Astrocyte (in vitro differentiated cells and primary cell): ENCODE data around the gene FRG2. TPM values are rescaled to one million over a fixed set of nuclear protein-coding genes. Genes with fewer than 3 reads are reported as not detected.
"Not testable (repeated sequence)": the region's sequence is repeated elsewhere in the genome, so short reads cannot be mapped to it uniquely, and the experiment has no call there.

ENCODE experiments used
- DNase-seq: peaks from one replicate; pipeline ENCODE4 v3.0.0-alpha.2; 2010; ENCODE audit warnings: low read depth
- FAIRE-seq: peaks from 2 replicates; lab custom pipeline; 2011; peaks lifted over from hg19 to GRCh38; lab: Jason Lieb, UNC
- H2AFZ ChIP-seq: 2 replicates; pipeline ENCODE4 v1.6.0; 2012; ENCODE audit warnings: low read depth, low read length, inconsistent platforms
- H3K27ac ChIP-seq: 2 replicates; pipeline ENCODE4 v1.5.1; 2011; ENCODE audit warnings: low read depth, low read length, inconsistent platforms
- H3K27me3 ChIP-seq: 2 replicates; pipeline ENCODE4 v1.6.0; 2011; ENCODE audit warnings: low read length, inconsistent platforms; ENCODE audit not compliant: insufficient read depth
- H3K36me3 ChIP-seq: 2 replicates; pipeline ENCODE4 v1.5.1; 2011; ENCODE audit warnings: low read length, inconsistent platforms; ENCODE audit not compliant: insufficient read depth
- H3K4me1 ChIP-seq: 2 replicates; pipeline ENCODE4 v1.5.1; 2011; ENCODE audit warnings: low read length, inconsistent platforms; ENCODE audit not compliant: insufficient read depth
- H3K4me2 ChIP-seq: 2 replicates; pipeline ENCODE4 v1.6.0; 2012; ENCODE audit warnings: low read length, inconsistent platforms
- H3K4me3 ChIP-seq: 2 replicates; pipeline ENCODE4 v1.5.1; 2011; ENCODE audit warnings: low read depth, mild to moderate bottlenecking, low read length, inconsistent platforms; ENCODE audit not compliant: insufficient read depth
- H3K79me2 ChIP-seq: 2 replicates; pipeline ENCODE4 v1.6.0; 2012; ENCODE audit warnings: mild to moderate bottlenecking, low read length, inconsistent platforms; ENCODE audit not compliant: insufficient read depth
- H3K9ac ChIP-seq: 2 replicates; pipeline ENCODE4 v1.6.0; 2012; ENCODE audit warnings: mild to moderate bottlenecking, low read length, inconsistent platforms
- H3K9me3 ChIP-seq: 2 replicates; pipeline ENCODE4 v1.5.1; 2012; ENCODE audit warnings: low read depth, mild to moderate bottlenecking, low read length, inconsistent platforms; ENCODE audit not compliant: insufficient read depth
- H4K20me1 ChIP-seq: 2 replicates; pipeline ENCODE4 v1.6.0; 2012; ENCODE audit warnings: low read length, inconsistent platforms; ENCODE audit not compliant: insufficient read depth
- H3K27ac Mint-ChIP-seq: one replicate; pipeline ENCODE4 v1.8.0; 2021; ENCODE audit warnings: mild to moderate bottlenecking, mixed read lengths; ENCODE audit not compliant: unreplicated experiment
- H3K27me3 Mint-ChIP-seq: one replicate; pipeline ENCODE4 v1.8.0; 2021; ENCODE audit warnings: low read depth, mixed read lengths; ENCODE audit not compliant: unreplicated experiment
- H3K36me3 Mint-ChIP-seq: one replicate; pipeline ENCODE4 v1.8.0; 2021; ENCODE audit warnings: low read depth, mixed read lengths; ENCODE audit not compliant: unreplicated experiment
- H3K4me1 Mint-ChIP-seq: one replicate; pipeline ENCODE4 v1.8.0; 2021; ENCODE audit warnings: low read depth, mixed read lengths; ENCODE audit not compliant: unreplicated experiment
- H3K4me3 Mint-ChIP-seq: one replicate; pipeline ENCODE4 v1.8.0; 2021; ENCODE audit warnings: mild to moderate bottlenecking, moderate library complexity, mixed read lengths; ENCODE audit not compliant: unreplicated experiment
- H3K9me3 Mint-ChIP-seq: one replicate; pipeline ENCODE4 v1.8.0; 2021; ENCODE audit warnings: mild to moderate bottlenecking, mixed read lengths; ENCODE audit not compliant: unreplicated experiment
- EZH2 ChIP-seq: IDR thresholded peaks from 2 replicates; pipeline ENCODE4 v1.6.1; 2012; ENCODE audit warnings: mild to moderate bottlenecking, low read length, inconsistent platforms; ENCODE audit not compliant: insufficient read depth
- total RNA-seq: library from RNA; stranded (reverse); gene quantifications from 2 replicates; pipeline ENCODE4 v1.2.1, GENCODE V29; 2021
- TF ChIP-seq, protein P1 (sequence below): IDR thresholded peaks from 2 replicates; pipeline ENCODE4 v1.5.1; 2011; ENCODE audit warnings: low read depth, mild to moderate bottlenecking, inconsistent platforms, low read length, moderate library complexity; ENCODE audit not compliant: insufficient read depth

The FRG2 gene
- total RNA-seq, 1 donor from 2014 or later: not detected

DNA sequence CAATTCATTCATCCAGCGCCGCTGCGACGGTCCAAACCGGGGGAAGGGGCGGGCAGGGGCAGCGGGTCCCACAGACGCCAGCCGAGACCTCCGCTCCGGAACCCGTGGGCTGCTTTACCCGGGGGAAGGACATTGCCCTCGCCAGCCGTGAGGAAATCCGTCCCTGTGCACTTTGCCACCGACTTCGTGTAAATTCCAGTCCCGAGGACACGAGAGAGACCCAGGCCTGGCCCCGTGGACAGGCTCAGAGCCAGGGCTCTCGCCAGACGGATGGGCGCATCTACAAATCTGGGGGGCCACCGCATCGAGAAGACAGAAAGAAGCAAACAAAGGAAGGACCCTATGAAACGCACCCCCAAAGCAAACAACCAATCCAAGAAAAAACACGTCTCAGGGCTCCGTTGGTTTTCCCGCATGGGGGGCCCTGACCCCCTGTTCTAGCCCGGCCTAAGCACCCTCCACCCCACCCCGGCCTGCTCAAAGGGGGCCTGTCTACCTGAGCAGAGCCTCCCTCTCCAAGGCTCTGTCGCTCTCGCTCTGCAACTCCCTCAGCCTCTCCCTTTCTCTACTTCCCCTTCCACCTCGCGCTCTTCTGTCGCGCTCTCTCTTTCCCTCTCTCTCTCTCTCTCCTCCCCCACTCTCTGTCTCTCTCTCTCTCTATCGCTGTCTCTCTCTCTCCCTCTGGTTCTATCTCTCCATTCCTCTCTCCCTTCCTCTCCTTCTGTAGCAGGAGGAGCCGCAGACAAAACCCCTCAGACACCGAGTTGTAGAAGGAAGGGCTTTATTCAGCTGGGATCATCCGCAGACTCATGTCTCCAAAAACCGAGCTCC lies 11.3 kb downstream of the FRG2 start:
- H3K27me3 ChIP-seq: peaks cover 52% of the 10 kb centered on the region
- FAIRE-seq: no peak
- Mint-ChIP-seq H3K4me1 (no peaks in the 10 kb centered on the region), H3K27ac (peak overlapping the region; percentile 55), H3K36me3 (no peaks in the 10 kb centered on the region), H3K9me3 (peaks cover 32% of the 10 kb centered on the region), H3K27me3 (peaks cover 54% of the 10 kb centered on the region), H3K4me3 (no peak overlapping the region)
- H3K79me2 ChIP-seq: no peaks in the 10 kb centered on the region
- no peak overlapping the region for H3K4me2 ChIP-seq
- H3K27ac ChIP-seq: no peak overlapping the region
- H3K36me3 ChIP-seq: no peaks in the 10 kb centered on the region
- no peak overlapping the region for H3K4me3 ChIP-seq
- H2AFZ ChIP-seq: no peak overlapping the region
- TF ChIP-seq, protein P1, sequence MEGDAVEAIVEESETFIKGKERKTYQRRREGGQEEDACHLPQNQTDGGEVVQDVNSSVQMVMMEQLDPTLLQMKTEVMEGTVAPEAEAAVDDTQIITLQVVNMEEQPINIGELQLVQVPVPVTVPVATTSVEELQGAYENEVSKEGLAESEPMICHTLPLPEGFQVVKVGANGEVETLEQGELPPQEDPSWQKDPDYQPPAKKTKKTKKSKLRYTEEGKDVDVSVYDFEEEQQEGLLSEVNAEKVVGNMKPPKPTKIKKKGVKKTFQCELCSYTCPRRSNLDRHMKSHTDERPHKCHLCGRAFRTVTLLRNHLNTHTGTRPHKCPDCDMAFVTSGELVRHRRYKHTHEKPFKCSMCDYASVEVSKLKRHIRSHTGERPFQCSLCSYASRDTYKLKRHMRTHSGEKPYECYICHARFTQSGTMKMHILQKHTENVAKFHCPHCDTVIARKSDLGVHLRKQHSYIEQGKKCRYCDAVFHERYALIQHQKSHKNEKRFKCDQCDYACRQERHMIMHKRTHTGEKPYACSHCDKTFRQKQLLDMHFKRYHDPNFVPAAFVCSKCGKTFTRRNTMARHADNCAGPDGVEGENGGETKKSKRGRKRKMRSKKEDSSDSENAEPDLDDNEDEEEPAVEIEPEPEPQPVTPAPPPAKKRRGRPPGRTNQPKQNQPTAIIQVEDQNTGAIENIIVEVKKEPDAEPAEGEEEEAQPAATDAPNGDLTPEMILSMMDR: no peak
- TF ChIP-seq EZH2: peak; percentile 28
- no peak overlapping the region for H3K9ac ChIP-seq
- H4K20me1 ChIP-seq: no peaks in the 10 kb centered on the region
- DNase-seq: no peak
- no peaks in the 10 kb centered on the region for H3K4me1 ChIP-seq
- peaks cover 14% of the 10 kb centered on the region for H3K9me3 ChIP-seq

DNA sequence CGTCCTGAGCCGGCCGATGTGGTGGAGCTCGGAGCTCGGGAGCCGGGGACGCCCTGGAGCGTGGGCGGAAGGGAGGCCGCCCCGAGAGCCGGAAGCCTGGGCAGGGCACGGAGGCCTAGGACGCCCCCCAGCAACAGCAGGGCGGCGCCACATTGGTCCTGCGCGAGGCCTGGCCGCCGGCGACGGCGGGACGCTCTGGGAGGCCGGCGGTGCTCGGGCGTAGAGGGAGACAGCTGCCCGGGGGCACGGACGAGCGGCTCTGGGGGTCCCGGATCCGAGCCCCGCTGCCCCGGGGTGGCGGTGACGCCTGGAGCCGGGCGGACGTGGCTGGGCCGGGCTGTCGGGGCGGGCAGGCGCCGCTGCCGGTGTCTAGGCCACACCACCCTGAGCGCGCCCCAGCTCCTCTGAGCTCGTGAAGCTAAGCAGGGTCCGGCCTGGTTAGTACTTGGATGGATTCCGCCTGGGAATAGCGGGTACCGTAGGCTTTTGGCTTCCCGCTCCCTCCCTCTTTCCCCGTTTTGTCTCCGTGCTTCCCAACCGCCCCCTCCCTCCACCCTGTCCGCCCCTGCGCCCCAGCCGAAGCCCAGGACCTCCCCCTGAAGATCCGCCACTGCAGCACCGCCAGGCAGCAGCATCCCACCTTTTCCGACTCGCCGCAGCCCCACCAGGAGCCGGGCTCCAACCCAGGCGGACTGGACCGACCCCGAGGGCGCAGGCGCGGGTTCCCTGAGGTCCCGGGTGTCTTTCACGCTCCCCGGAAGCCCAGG lies 12.1 kb downstream of the FRG2 start:
- Histone ChIP-seq H3K79me2 (no peaks in the 10 kb centered on the region), H3K4me3 (no peak overlapping the region), H3K36me3 (no peaks in the 10 kb centered on the region), H4K20me1 (no peaks in the 10 kb centered on the region), H3K4me2 (peak overlapping the region; percentile 59), H3K4me1 (no peaks in the 10 kb centered on the region), H3K9me3 (peaks cover 14% of the 10 kb centered on the region), H3K27me3 (peaks cover 45% of the 10 kb centered on the region), H2AFZ (peak overlapping the region; percentile 26), H3K9ac (no peak overlapping the region), H3K27ac (no peak overlapping the region)
- TF ChIP-seq, protein P1: no peak
- TF ChIP-seq EZH2: peak; percentile 51
- H3K4me3 Mint-ChIP-seq: no peak overlapping the region
- FAIRE-seq (no peak), DNase-seq (no peak)
- H3K27ac Mint-ChIP-seq: no peak overlapping the region
- no peaks in the 10 kb centered on the region for H3K4me1 Mint-ChIP-seq
- H3K9me3 Mint-ChIP-seq: peaks cover 24% of the 10 kb centered on the region
- H3K27me3 Mint-ChIP-seq: peaks cover 46% of the 10 kb centered on the region
- H3K36me3 Mint-ChIP-seq: no peaks in the 10 kb centered on the region

DNA sequence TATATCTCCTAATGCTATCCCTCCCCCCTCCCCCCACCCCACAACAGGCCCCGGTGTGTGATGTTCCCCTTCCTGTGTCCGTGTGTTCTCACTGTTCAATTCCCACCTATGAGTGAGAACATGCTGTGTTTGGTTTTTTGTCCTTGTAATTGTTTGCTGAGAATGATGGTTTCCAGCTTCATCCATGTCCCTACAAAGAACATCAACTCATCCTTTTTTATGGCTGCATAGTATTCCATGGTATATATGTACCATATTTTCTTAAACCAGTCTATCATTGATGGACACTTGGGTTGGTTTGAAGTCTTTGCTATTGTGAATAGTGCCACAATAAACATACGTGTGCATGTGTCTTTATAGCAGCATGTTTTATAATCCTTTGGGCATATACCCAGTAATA lies 37.1 kb downstream of the FRG2 start:
- H4K20me1 ChIP-seq, H3K27me3 ChIP-seq, H2AFZ ChIP-seq, H3K36me3 Mint-ChIP-seq, H3K9me3 Mint-ChIP-seq, H3K79me2 ChIP-seq, H3K4me1 ChIP-seq, H3K4me3 Mint-ChIP-seq, H3K9me3 ChIP-seq, H3K27ac Mint-ChIP-seq, FAIRE-seq, H3K4me1 Mint-ChIP-seq, DNase-seq, H3K27ac ChIP-seq, H3K9ac ChIP-seq, H3K4me3 ChIP-seq, H3K27me3 Mint-ChIP-seq, H3K36me3 ChIP-seq, H3K4me2 ChIP-seq: not testable (repeated sequence)
